CD4-positive, alpha-beta T cell treated with Interleukin-21 for 1 hour (primary cell): ENCODE results near the gene RFXAP.
A peak's percentile ranks its signal among the peaks of the same experiment; 100 is the strongest.

Source experiments
- DNase-seq: peaks from one replicate; pipeline ENCODE4 v3.0.0-alpha.2; 2020

Gene RFXAP

DNA sequence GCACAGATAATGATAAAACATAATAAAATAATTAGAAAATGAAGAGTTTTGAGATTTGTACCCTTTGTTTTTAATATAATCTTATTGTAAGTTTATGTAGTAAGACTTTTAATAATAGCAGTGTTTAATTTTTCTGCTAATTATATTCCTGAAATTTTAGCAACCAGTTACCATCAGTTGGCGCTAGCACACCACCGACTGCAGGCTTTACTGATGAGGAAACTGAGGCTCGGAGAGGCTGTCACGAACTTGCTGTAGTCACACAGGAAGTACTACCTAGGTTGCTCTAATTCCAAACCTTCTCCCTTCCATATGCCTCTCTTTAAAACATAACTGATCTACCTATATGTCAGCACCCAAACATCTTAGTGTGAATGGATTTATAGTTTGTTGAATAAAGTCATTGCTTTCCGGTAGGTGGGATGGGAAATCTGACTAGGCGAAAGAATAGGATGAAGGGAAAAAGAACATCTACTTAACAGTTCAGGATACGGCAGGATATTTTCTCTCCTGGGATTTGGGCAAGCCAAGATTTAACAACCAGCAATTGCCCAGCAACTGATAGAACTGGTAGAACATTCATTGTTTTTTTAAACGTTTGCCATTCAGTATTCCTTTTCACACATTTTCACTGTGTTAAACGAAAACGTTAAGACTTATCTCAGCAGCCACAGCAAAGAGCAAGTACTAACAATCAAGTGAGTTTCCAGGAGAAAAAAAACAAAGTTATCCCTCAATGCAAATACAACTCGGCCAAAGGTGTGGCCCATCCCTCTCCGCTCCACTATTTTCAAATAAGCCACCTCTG lies 822 bp upstream of the RFXAP start:
- DNase-seq = no peak

DNA sequence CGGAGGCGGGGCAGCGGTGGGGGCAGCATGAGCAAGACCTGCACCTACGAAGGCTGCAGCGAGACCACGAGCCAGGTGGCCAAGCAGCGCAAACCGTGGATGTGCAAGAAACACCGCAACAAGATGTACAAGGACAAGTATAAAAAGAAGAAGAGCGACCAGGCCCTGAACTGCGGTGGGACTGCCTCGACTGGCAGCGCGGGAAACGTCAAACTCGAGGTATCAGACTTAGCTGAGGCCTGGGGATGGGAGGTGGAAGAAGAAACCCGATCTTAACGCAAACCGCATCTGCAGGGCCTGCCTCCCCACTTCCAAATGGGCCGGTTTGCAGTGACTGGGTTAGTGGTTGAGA lies 693 bp downstream of the RFXAP start:
- peak; percentile 26 for DNase-seq

DNA sequence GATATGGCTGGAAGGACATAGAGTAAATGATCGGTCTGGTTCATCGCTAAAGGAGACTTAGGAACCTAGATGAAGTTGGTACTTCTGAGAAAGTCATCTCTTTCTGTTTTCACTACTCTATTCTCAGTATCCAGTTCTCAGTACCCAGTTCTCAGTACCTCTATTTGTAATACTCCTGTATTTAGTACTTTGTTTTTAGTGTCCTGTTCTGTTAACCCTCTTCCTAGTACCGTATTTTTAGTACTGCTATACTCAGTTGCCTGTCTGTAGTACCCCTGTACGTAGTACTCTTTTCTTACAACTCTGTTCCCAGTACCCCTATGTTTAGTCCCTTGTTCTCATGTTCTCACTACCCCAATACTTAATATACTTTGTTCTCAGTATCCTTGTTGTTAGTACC lies 1.2 kb downstream of the RFXAP start:
- no peak for DNase-seq

DNA sequence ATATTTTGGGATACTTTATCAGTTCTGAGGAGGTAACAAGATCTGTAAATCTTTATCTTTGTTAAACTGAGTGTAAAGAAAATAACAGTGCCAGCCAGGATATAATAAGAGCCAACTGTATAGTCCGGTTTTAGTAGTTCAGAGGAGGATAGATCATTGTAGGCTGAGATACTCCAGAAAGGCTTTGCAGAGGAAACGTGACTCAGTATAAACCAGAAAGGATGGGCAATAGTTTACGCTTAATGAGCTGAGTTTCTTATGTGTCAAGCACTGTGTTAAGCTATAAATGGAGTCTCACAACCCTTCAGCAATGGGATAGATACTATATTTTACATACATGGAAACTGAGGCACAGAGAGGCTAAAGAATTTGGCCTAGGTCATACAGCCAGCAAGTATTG lies 3.8 kb downstream of the RFXAP start:
- no peak for DNase-seq

DNA sequence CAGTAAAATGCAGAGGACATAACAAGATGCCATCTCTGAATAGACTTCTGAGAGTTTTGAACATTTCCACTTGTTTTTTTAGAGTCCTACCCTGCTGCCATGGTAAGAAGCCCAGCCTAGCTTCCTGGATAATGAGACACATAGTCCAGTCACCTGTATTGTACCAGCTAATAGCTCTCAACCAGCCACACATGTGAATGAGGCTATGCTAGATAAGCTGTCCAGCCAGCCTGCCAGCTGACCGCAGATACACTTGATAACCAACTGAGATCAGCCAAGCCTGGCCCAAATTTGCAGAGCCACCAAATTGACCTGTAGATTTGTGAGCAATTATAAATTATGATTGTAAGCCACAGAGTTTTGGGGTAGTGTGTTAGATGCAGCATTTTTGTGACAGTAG lies 10.7 kb downstream of the RFXAP start:
- no peak for DNase-seq

DNA sequence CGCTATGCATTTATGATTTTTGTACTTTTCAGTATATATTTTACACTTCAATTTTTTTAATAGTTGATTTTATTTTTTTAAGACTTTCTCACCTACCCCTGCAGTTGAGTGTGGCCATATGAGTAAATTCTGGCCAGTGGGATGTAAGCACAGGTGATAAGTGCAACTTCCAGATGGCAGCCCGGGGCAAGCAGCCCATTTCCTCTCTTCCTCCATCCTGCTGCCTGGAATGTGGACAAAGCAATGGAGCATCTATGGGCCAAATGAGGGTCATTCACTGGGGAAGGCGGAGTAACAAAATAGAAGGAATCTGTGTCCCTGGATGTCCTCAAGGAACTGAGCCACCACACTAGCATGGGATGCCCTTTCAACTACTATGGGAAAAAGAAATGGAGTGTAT lies 12.3 kb downstream of the RFXAP start:
- DNase-seq = no peak

DNA sequence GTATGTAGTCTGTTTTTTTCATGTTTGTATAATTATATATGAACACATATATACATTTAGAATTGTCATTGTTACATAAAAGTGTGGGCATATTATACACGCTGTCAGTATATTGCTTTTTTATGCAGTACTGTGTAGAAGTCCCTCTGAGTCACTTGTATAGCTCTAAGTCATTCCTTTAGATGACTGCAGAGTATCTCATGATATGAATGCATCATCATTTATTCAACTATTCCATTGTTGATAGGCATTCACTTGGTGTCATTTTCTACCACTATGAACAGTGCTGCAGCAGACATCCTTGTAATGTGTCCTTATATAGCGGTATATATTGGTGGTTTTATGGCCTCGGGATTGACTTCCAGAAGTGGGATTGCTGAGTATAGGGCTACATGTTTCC lies 15.3 kb downstream of the RFXAP start:
- DNase-seq = no peak

DNA sequence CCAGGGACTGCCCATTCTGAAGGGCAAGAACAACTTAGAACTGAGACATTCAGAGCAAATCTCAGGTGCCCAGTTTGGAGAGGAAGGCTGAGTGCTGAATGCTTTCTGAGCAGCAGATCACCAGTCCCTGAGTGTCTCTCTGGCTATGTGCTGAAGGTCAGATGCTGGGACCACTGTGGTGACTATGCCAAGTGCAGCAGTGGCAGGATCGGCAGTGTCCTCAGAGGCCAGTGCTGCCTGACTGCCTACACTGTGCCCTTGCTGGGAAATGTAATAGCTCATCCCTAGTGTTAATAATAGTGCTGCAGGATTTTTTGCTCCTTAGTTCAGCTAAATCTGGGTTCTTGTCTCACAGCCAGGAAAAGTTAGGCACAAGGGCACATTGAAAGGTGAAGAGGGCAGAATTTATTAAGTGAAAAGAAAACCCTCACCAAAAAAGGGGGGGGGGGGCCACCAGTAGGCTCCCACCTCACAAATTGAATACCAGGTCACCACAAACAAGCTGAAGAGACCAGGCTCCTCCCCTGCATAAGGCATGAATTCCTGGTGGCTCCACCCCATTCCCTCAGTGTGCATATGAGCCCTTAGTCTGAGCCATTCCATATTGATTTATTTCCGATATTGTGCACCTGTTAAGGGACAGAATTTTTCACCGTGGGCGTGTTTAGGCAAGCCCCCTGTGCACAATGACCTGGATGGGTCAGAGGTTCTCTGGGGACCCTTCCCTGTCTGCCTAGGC lies 18.5 kb downstream of the RFXAP start:
- no peak for DNase-seq

DNA sequence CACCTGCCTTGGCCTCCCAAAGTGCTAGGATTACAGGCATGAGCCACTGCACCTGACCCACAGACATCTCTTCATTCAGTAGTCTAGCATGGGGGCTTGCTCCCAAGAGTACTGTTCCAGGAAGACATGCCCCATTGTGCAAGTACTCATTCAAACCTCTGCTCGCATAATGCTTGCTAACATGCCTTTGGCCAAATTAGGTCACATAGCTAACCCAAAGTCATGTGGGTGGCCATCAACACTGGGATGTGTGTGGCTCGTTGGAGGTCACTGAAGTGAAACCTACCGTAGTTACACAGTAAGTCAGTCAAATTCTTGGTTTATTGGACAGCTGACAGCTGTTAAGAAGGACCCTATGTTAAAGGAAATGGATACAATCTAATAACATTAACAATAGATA lies 20.3 kb downstream of the RFXAP start:
- no peak for DNase-seq

DNA sequence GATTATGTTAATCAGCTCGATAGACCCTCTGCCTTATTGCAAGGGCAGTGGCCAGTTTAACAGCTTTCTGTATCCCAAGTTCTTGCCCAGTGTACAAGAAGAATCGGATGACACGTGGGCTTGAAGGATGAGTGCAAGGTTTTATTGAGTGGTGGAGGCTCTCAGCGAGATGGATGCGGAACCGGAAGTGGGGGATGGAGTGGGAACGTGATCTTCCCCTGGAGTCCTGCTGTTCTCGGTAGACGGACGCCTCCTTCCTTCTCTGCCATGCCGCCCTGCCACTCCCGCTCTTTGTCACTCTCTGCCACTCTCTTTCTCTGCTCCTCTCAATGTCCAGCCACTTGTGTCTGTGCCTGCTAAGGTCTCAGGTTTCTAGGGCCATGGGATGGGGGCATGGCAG lies 21.0 kb downstream of the RFXAP start:
- DNase-seq = no peak

DNA sequence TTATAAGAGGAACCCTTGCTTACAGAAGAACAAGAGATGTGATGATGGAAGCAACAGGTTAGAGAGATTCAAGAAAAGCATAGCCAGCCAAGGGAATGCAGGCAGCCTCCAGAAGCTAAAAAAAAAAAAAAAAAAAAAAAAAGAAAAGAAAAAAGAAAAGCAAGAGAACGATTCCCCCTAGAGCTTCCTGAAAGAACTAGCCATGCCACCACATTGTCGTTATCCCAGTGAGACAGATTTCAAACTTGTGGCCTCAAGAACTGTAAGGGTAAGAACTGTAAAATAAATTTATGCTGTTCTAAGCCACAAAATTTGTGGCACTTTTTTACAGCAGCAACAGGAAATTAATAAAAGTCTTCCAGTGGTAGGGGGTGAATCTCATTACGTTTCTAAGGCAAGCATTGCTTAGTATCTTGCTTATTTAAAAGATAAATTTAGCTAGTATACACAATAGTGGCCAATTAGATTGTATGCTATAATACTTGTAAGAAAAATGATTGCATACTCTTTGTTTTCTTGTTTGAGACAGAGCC lies 21.8 kb downstream of the RFXAP start:
- no peak for DNase-seq

DNA sequence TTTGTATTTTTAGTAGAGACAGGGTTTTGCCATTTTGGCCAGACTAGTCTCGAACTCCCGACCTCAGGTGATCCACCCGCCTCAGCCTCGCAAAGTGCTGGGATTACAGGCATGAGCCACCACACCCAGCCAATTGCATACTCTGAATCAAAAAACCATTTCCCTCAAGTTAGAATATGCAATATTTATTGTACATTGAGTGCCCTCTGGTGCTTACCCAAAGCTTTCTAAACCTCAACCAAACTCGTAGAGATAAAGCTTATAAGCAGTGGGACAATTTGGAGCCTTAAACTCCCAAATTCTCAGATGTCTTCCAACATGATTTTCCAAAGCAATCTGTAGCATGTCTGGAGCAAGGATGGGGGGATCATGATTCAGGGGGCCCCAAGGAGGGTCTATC lies 22.4 kb downstream of the RFXAP start:
- DNase-seq = no peak

DNA sequence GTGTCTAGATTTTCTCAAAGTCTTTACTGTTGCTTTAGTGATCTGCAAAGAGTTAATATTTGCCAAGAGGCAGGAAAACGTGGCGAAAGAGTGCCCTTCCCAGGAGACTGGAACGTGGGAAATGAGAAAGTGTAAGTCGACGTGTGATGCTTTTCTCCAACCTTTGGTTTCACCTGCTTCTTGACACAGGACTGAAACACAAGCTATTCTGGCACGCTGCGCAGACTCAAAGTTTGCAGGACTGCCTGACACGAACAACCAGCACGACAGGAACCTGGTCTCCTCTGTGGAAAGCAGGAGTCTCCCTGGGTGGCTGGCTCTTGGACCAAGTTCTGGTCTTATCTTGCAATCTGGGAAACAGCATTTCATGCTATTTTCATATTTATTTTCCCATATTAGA lies 28.6 kb downstream of the RFXAP start:
- DNase-seq = no peak

DNA sequence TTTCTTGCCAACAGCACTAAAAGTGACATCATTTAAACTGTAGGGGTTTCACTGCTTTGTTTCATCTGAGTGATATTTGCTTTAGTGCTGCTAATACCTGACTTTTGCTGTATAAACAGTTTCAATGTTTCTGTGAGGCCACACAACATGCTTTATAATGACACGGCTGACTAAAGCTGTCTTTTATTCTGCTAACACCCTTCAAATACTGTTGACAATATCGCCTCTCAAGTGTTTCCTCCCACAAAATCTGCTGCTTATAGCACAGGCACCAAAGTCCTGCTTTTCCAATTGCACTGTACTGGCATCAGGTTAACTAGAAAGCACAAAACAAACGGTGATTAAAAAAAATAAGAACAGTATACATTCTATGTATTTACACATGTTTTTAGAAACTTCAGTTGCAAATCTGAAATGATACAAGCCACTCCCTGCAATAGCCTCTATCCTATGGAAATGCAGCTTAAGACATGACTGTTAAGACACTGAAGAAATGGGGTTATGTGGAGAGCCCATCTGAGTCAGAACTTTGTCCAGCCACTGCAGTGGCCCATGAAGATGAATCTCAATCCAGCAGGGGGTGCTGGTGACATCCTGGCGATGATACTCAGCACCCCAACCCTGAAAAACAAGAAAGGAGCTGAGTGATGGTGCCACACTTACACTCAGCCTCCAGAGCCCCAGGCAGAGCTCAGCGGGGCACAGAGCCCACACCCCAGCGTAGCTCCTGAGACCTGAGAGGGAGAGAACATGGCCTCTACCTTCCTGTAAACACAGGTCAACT lies 29.4 kb downstream of the RFXAP start:
- no peak for DNase-seq

DNA sequence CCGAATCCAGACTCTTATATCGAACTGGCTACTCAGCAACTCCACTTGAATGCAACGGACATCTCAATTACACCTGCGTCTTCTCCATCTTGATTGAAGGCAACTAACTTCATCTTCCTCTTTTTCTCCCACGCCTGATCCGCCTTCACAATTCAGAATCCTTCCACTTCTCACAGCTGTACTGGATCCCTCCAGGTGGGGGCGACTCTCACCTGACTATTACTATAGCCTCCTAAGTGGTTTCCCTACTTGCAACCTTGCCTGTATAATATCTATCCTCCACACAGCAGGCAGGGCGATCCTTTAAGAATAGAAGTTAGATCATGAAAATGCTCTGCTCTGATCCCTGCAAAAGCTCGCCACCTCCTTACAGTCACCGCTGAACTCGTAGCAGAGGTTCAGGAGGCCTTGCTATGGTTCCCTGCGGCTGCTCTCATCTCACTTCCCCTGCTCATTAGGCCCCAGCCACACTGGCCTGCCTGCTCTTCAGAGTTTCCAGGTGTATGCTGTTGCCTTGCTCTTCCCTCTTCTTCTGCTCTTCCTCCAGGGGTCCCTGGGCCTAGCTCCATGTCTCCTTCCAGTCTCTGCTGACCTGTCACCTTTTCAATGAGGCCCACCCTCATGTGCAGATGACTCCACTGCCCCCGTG lies 31.9 kb downstream of the RFXAP start:
- DNase-seq = no peak

DNA sequence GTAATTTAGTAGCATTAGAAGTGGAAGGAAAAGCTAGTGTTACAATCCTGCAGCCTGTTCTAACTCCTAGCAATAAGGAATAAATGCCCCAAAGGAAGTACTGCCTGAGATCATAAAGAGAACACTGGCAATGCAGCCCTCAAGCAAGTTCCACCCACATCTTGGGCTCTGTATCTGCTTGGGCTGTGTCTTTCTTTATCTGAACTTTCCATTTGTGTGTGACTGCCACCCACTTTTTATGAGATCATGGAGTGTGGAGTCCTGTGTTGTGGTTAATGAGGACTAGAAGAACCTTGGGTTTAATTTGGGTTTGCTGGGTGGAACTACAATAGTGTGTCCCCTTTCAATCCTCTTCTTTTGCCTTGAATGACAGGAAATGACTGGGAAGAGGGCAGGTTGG lies 38.2 kb downstream of the RFXAP start:
- DNase-seq = no peak

DNA sequence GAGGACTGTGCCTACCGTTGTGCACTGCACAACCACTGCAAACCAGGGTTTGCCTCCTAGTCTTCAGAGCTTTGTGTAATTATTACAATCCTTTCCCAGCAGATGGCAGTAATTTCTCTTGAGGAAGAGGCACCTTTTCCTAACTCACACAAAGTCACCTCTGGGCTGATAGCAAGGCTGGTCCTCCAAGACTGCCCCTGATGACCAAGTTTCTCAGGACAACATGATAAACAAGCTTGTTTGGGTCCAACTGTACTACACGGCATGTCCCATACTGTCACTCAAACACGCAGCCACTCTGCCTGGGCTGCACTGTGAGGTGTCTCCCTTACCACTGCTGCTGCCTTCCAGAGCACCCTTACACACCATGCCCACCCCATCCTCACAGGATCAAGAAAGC lies 39.3 kb downstream of the RFXAP start:
- DNase-seq = peak; percentile 3

DNA sequence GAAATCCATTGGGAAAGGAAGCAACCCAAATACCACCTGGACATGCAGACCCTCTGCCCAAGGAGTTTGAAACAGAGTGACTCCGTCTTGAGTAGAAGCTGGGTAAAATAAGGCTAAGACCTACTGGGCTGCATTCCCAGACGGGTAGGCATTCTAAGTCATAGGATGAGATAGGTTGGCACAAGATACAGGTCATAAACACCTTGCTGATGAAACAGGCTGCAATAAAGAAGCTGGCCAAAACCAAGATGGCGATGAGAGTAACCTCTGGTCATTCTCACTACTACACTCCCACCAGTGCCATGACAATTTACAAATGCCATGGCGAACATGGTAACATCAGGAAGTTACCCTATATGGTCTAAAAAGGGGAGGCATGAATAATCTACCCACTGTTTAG lies 40.2 kb downstream of the RFXAP start:
- DNase-seq = no peak

DNA sequence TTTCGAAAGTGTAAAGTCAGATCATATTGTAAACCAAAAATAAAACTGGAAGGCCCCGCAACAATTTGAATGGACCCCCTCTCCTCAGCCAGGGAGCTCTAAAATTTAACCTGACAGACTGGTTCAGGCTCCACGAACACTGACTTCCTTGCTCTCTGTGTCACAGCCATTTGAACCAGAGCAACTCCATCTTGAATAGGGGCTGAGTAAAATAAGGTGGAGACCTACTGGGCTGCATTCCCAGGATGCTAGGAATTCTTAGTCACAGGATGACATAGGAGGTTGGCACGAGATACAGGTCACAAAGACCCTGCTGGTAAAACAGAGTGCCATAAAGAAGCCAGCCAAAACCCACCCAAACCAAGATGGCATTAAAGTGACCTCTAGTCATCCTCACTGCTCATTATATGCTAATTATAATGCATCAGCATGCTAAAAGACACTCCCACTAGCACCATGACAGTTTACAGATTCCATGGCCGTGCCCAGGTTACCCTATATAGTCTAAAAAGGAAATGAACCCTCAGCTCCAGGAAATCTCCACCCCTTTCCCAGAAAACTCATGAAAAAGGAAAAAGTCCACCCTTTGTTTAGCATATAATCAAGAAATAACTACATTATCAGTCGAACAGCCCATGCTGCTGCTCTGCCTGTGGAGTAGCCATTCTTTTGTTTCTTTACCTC lies 43.1 kb downstream of the RFXAP start:
- no peak for DNase-seq

DNA sequence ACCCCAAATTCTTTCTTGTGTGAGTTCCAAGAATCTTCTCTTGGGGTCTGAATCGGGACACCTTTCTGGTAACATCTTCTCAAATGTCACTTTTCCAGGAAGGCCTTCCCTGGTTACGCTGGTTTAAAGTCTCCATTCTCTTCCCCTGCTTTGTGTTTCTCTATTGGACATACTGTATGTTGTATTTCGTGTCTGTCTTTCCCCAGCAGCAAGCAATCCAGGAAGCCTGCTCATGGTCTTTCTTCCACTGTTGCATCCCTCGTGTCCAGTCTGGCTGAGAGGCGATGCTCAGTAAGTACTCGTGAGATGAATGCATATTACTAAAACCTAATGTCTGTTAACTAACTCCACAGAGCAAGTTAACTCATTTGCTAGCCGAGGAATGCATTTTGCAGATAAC lies 43.7 kb downstream of the RFXAP start:
- no peak for DNase-seq

DNA sequence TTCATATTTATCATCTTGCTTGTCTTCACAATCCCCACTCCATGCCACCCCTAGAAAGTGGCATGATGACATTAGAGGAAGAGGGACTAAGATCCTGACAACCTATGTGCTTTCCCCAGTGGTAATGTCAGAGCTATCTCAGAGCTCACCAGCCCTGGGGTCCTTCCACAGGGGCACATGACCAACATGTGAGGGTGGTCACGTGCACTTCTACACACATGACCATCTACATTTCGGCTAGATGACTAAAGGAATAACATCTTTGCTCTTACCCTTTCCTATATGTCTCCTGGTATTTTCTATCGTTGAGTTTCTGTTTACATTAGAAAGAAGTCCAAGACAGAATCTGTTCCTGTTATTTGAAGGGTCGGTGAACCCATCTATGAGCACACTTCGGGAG lies 46.2 kb downstream of the RFXAP start:
- DNase-seq = no peak

DNA sequence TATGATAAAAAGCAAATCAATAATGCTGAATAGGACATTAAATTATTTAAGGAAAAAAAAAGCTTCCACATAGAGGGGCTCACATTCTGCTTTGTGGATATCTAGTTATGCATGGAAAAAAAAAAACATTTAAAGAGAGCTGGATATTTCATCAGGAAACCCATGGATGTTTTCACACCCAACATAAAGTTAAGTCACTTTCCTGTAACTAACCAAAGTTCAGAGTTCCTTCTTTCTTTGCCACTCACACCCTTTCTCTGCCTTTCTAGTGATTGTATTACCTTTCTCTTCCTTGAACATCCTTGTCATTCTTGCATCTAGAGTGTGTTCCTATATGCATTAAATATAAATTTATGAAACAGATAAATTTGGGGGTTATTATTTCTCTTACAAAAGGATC lies 47.2 kb downstream of the RFXAP start:
- no peak for DNase-seq
